K562 (cell line): ENCODE results near the gene PIH1D1. TPM values are rescaled to one million over a fixed set of nuclear protein-coding genes. Genes with fewer than 3 reads are reported as not detected.
A peak's percentile ranks its signal among the peaks of the same experiment; 100 is the strongest.

Experiments
- ADNP ChIP-seq: fragments of 200-800 bp; sonication (Bioruptor generic); IDR thresholded peaks from 2 replicates; pipeline ENCODE4 v1.6.1; 2016; ENCODE audit warnings: missing genetic modification characterization, missing compliant biosample characterization
- ARID2 ChIP-seq: fragments of 450-650 bp; IDR thresholded peaks from 2 replicates; pipeline ENCODE4 v1.6.1; 2017; ENCODE audit warnings: antibody characterized with exemption, mild to moderate bottlenecking
- CBX3 ChIP-seq, 2 experiments: IDR thresholded peaks; 1 replicate in 1 of 2; 2 replicates in 1 of 2; pipeline ENCODE4 v1.6.1; 2012; ENCODE audit warnings: inconsistent platforms in 2 of 2, low read length in 2 of 2, borderline replicate concordance in 1 of 2, control low read depth in 1 of 2
- HDAC3 ChIP-seq: fragments of 450-650 bp; IDR thresholded peaks from 2 replicates; pipeline ENCODE4 v1.6.1; 2018; ENCODE audit warnings: borderline replicate concordance, mild to moderate bottlenecking, moderate library complexity; ENCODE audit not compliant: partially characterized antibody
- KDM1A ChIP-seq, 2 experiments: fragments of 450-650 bp; IDR thresholded peaks; 2 replicates each; pipeline ENCODE4 v1.6.1; 2016; ENCODE audit warnings: mild to moderate bottlenecking in 2 of 2
- MAX ChIP-seq: sonication (generic); formaldehyde crosslinking; IDR thresholded peaks from 2 replicates; pipeline ENCODE4 v1.9.0; 2022; ENCODE audit warnings: mild to moderate bottlenecking, missing genetic modification reagents
- NCOA2 ChIP-seq, 2 experiments: fragments of 450-650 bp; IDR thresholded peaks; 2 replicates each; pipeline ENCODE4 v1.6.1; 2018; ENCODE audit warnings: mild to moderate bottlenecking in 2 of 2, moderate library complexity in 1 of 2; ENCODE audit not compliant: partially characterized antibody in 2 of 2
- PKNOX1 ChIP-seq: fragments of 450-650 bp; IDR thresholded peaks from 2 replicates; pipeline ENCODE4 v1.6.1; 2016
- RAD21 ChIP-seq, 2 experiments: fragments of 250-450 bp in 1 of 2; fragments of 450-650 bp in 1 of 2; sonication (Bioruptor Pico) in 1 of 2; formaldehyde crosslinking in 1 of 2; IDR thresholded peaks in 1 of 2; conservative IDR thresholded peaks in 1 of 2; 2 replicates each; pipeline versions ENCODE4 v1.4.0 to v1.8.0; 2020 to 2022; ENCODE audit warnings: mild to moderate bottlenecking in 2 of 2, moderate library complexity in 1 of 2
- SMARCB1 ChIP-seq: IDR thresholded peaks from 2 replicates; pipeline ENCODE4 v1.6.1; 2011; ENCODE audit warnings: improper control_type of control experiment, low read depth; ENCODE audit not compliant: insufficient read length
- SNRNP70 ChIP-seq: fragments of 200-400 bp; formaldehyde crosslinking; optimal IDR thresholded peaks from 2 replicates; pipeline ENCODE3; 2017; ENCODE audit warnings: low read depth, low read length
- SUPT5H ChIP-seq: fragments of 450-650 bp; IDR thresholded peaks from 2 replicates; pipeline ENCODE4 v1.6.1; 2016
- TBL1XR1 ChIP-seq, 2 experiments: IDR thresholded peaks; 2 replicates each; pipeline ENCODE4 v1.6.1; 2012; ENCODE audit warnings: improper control_type of control experiment in 2 of 2, low read length in 2 of 2, mild to moderate bottlenecking in 1 of 2
- TGIF2 ChIP-seq: sonication (generic); formaldehyde crosslinking; IDR thresholded peaks from 2 replicates; pipeline ENCODE4 v1.8.1; 2022; ENCODE audit warnings: mild to moderate bottlenecking, missing genetic modification reagents, moderate library complexity
- ZNF143 ChIP-seq: sonication (generic); formaldehyde crosslinking; IDR thresholded peaks from 2 replicates; pipeline ENCODE4 v1.9.0; 2022; ENCODE audit warnings: mild to moderate bottlenecking, missing genetic modification reagents
- ZNF398 ChIP-seq: fragments of 250-450 bp; sonication (Bioruptor Pico); IDR thresholded peaks from 2 replicates; pipeline ENCODE4 v1.8.0; 2021; ENCODE audit warnings: moderate library complexity, mild to moderate bottlenecking, inconsistent platforms
- ZNF512 ChIP-seq: IDR thresholded peaks from 2 replicates; pipeline ENCODE4 v1.6.1; 2016; ENCODE audit warnings: missing genetic modification characterization, missing compliant biosample characterization
- ZNF764 ChIP-seq: fragments of 250-450 bp; sonication (Bioruptor Pico); IDR thresholded peaks from 2 replicates; pipeline ENCODE4 v1.4.0; 2020; ENCODE audit warnings: low read depth, mild to moderate bottlenecking, moderate library complexity
- polyA plus RNA-seq, 8 experiments: library from polyadenylated mRNA; depleted of rRNA in 4 of 8; stranded (reverse) in 5 of 8; unstranded in 3 of 8; fragments of >200 nt; fragmentation: Nextera tagmentation in 2 of 8; fragmentation: Illumina TruSeq in 1 of 8; extraction: Ambion mirVana in 2 of 8; extraction: Trizol in 1 of 8; gene quantifications; 2 replicates each; pipeline versions ENCODE4 v1.2.1 to v1.2.3, GENCODE V29; 2011 to 2014; ENCODE audit warnings: inconsistent platforms in 1 of 8, missing spikeins in 1 of 8
- total RNA-seq, 7 experiments: library from RNA; depleted of rRNA in 6 of 7; stranded (reverse); fragments of >200 nt in 6 of 7; fragmentation: Illumina TruSeq in 2 of 7; extraction: Trizol in 2 of 7; gene quantifications; 2 replicates each; pipeline versions ENCODE4 v1.2.1 to v1.2.3, GENCODE V29; 2011 to 2021; ENCODE audit warnings: low replicate concordance in 1 of 7

The PIH1D1 gene
- total and polyA plus RNA-seq, 9 of the 15 experiments (the other 6 are each of a cell fraction or from before 2014, with no cell fraction given): 26.5 to 224 (median 137) TPM

- TF ChIP-seq HDAC3 (no peak), ADNP (tag) (no peak), MAX (CRISPR knock-in tag) (peak; percentile 84), KDM1A (IDR thresholded peaks at IDR 0.05) (no peak), ZNF143 (CRISPR knock-in tag) (peak; percentile 99), SNRNP70 (no peak), ZNF764 (CRISPR knock-in tag) (no peak), TGIF2 (0 out of 2 replicates have a peak, but pooled peaks have one; percentile 38), ZNF398 (no peak), ZNF512 (tag) (peak; percentile 89), RAD21 (CRISPR knock-in tag; conservative IDR thresholded peaks at IDR 0.05 in 1 of 2, IDR thresholded peaks at IDR 0.05 in 1 of 2) (peak; percentile 84 to 90), SMARCB1 (no peak), SUPT5H (no peak), NCOA2 (IDR thresholded peaks at IDR 0.05; ENCODE audit: partially characterized antibody in 2 of 2) (no peak), CBX3 (IDR thresholded peaks at IDR 0.05; ENCODE audit: borderline replicate concordance in 1 of 2, low read length in 2 of 2) (peak in 1 of 2 experiments; percentile 3; a peak in 1 of 3 replicates), TBL1XR1 (IDR thresholded peaks at IDR 0.05; ENCODE audit: low read length in 2 of 2) (peak in 1 of 2 experiments; percentile 22; a peak in 1 of 4 replicates), ARID2 (peak; percentile 85), PKNOX1 (no peak)
Measured at GRCh38 chr19:49443366-49444099, 8.1 kb downstream of the PIH1D1 start (continued).
